ENCODE measurements around the gene HDLBP.

DNA sequence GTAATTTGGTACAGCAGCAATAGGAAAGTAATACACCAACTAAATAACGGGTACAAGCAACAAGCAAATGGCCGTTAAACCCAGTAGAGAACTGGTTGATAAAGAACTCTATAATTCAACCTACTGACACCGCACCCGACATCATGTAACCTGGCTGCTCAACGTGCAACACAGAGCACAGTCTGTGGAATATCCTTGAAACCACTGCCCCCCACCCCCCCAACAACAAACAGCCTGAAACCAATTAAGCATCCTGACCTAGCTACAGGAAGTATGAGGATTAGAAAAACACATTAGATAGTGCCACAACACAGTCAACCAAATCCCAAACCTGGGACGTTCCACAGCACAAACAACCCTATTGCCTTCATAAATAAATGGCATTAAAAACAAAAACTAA is 23.5 kb downstream of the HDLBP start:
- TF ChIP-seq RARB (CRISPR knock-in tag; IDR thresholded peaks at IDR 0.05), result no peak
- no peak for TF ChIP-seq PATZ1 (CRISPR knock-in tag; IDR thresholded peaks at IDR 0.05; ENCODE audit: borderline replicate concordance)
- no peak for TF ChIP-seq ARNTL (CRISPR knock-in tag; IDR thresholded peaks at IDR 0.05; ENCODE audit: borderline replicate concordance, low read depth)
- no peak for TF ChIP-seq ESRRG (CRISPR knock-in tag; IDR thresholded peaks at IDR 0.05)
- TF ChIP-seq CSDC2 (CRISPR knock-in tag; IDR thresholded peaks at IDR 0.05), result no peak
- TF ChIP-seq BACH2 (CRISPR knock-in tag; IDR thresholded peaks at IDR 0.05; ENCODE audit: borderline replicate concordance), result no peak
- no peak for TF ChIP-seq OSR1 (CRISPR knock-in tag; IDR thresholded peaks at IDR 0.05)
- no peak for TF ChIP-seq SNAI2 (CRISPR knock-in tag; IDR thresholded peaks at IDR 0.05)
- TF ChIP-seq, protein P1, sequence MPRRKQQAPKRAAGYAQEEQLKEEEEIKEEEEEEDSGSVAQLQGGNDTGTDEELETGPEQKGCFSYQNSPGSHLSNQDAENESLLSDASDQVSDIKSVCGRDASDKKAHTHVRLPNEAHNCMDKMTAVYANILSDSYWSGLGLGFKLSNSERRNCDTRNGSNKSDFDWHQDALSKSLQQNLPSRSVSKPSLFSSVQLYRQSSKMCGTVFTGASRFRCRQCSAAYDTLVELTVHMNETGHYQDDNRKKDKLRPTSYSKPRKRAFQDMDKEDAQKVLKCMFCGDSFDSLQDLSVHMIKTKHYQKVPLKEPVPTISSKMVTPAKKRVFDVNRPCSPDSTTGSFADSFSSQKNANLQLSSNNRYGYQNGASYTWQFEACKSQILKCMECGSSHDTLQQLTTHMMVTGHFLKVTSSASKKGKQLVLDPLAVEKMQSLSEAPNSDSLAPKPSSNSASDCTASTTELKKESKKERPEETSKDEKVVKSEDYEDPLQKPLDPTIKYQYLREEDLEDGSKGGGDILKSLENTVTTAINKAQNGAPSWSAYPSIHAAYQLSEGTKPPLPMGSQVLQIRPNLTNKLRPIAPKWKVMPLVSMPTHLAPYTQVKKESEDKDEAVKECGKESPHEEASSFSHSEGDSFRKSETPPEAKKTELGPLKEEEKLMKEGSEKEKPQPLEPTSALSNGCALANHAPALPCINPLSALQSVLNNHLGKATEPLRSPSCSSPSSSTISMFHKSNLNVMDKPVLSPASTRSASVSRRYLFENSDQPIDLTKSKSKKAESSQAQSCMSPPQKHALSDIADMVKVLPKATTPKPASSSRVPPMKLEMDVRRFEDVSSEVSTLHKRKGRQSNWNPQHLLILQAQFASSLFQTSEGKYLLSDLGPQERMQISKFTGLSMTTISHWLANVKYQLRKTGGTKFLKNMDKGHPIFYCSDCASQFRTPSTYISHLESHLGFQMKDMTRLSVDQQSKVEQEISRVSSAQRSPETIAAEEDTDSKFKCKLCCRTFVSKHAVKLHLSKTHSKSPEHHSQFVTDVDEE (CRISPR knock-in tag; IDR thresholded peaks at IDR 0.05), result no peak
- TF ChIP-seq CREB5 (CRISPR knock-in tag; IDR thresholded peaks at IDR 0.05; ENCODE audit: low read depth), result no peak
- no peak for TF ChIP-seq TOX (CRISPR knock-in tag; IDR thresholded peaks at IDR 0.05; ENCODE audit: borderline replicate concordance)
